Hematopoietic multipotent progenitor cell treated with erythropoietin and hydrocortisone succinate and interleukin-3 and kit ligand, for 15 days (in vitro differentiated cells): ENCODE data around the gene GLI2.
A peak's percentile ranks its signal among the peaks of the same experiment; 100 is the strongest.

Experiments used
- DNase-seq: peaks from one replicate; pipeline ENCODE4 v3.0.0-alpha.2; 2015; ENCODE audit warnings: low spot score

The GLI2 gene

GRCh38 chr2:120735746-120736170 is at the start of gene GLI2:
GLI2 (plus strand) TSS chr2:120735868; CDS start chr2:120797321, 61,453 bp downstream.
- DNase-seq, result no peak

- DNase-seq, result no peak
Observed at GRCh38 chr2:120685974-120686297, 49.7 kb upstream of the GLI2 start.

GRCh38 chr2:120686511-120687168 is 49.0 kb upstream of the GLI2 start:
- DNase-seq, result peak; percentile 7

GRCh38 chr2:120687210-120687609 is 48.5 kb upstream of the GLI2 start:
- no peak for DNase-seq

- no peak for DNase-seq
Observed at GRCh38 chr2:120690521-120690920, 45.1 kb upstream of the GLI2 start.

GRCh38 chr2:120691410-120691809 is 44.3 kb upstream of the GLI2 start:
- DNase-seq, result no peak

GRCh38 chr2:120692691-120693090 is 43.0 kb upstream of the GLI2 start:
- no peak for DNase-seq

GRCh38 chr2:120693121-120693520 is 42.5 kb upstream of the GLI2 start:
- no peak for DNase-seq

GRCh38 chr2:120694034-120694433 is 41.6 kb upstream of the GLI2 start:
- DNase-seq, result no peak

GRCh38 chr2:120697471-120697870 is 38.2 kb upstream of the GLI2 start:
- no peak for DNase-seq

- DNase-seq, result no peak
Observed at GRCh38 chr2:120699292-120699691, 36.4 kb upstream of the GLI2 start.

GRCh38 chr2:120700659-120701058 is 35.0 kb upstream of the GLI2 start:
- DNase-seq, result no peak

- DNase-seq, result no peak
Observed at GRCh38 chr2:120701096-120701495, 34.6 kb upstream of the GLI2 start.

- DNase-seq, result no peak
Observed at GRCh38 chr2:120701499-120701898, 34.2 kb upstream of the GLI2 start.

GRCh38 chr2:120702061-120702460 is 33.6 kb upstream of the GLI2 start:
- no peak for DNase-seq

- no peak for DNase-seq
Observed at GRCh38 chr2:120702801-120703200, 32.9 kb upstream of the GLI2 start.

GRCh38 chr2:120703330-120703994 is 32.2 kb upstream of the GLI2 start:
- no peak for DNase-seq

- DNase-seq, result no peak
Observed at GRCh38 chr2:120704696-120705095, 31.0 kb upstream of the GLI2 start.

GRCh38 chr2:120707816-120708215 is 27.9 kb upstream of the GLI2 start:
- no peak for DNase-seq

- DNase-seq, result no peak
Observed at GRCh38 chr2:120708944-120709607, 26.6 kb upstream of the GLI2 start.

- no peak for DNase-seq
Observed at GRCh38 chr2:120709608-120710041, 26.0 kb upstream of the GLI2 start.

GRCh38 chr2:120710256-120710655 is 25.4 kb upstream of the GLI2 start:
- no peak for DNase-seq

- DNase-seq, result no peak
Observed at GRCh38 chr2:120711694-120712093, 24.0 kb upstream of the GLI2 start.
